HG03097 (cell line): ENCODE results near the gene SLC13A3.

Experiments
- ATAC-seq: cut with Tn5 transposase; IDR thresholded peaks from one replicate; pipeline ENCODE4 v1.9.1; 2021; ENCODE audit not compliant: unreplicated experiment, low FRiP score

Gene SLC13A3

GRCh38 chr20:46637427-46638133 lies 13.7 kb downstream of the SLC13A3 start:
- no peak for ATAC-seq

- no peak for ATAC-seq
Measured at GRCh38 chr20:46637020-46637419, 14.2 kb downstream of the SLC13A3 start.

GRCh38 chr20:46636514-46636913 lies 14.7 kb downstream of the SLC13A3 start:
- ATAC-seq: no peak

GRCh38 chr20:46635514-46636136 lies 15.6 kb downstream of the SLC13A3 start:
- no peak for ATAC-seq

GRCh38 chr20:46634528-46634927 lies 16.7 kb downstream of the SLC13A3 start:
- ATAC-seq: no peak

GRCh38 chr20:46631874-46632446 lies 19.3 kb downstream of the SLC13A3 start:
- no peak for ATAC-seq

GRCh38 chr20:46631212-46631869 lies 19.9 kb downstream of the SLC13A3 start:
- no peak for ATAC-seq

GRCh38 chr20:46630306-46630705 lies 21.0 kb downstream of the SLC13A3 start:
- ATAC-seq: no peak

GRCh38 chr20:46629341-46629740 lies 21.9 kb downstream of the SLC13A3 start:
- no peak for ATAC-seq

- ATAC-seq: no peak
Measured at GRCh38 chr20:46627234-46627633, 24.0 kb downstream of the SLC13A3 start.

- ATAC-seq: no peak
Measured at GRCh38 chr20:46626758-46627157, 24.5 kb downstream of the SLC13A3 start.

GRCh38 chr20:46625875-46626373 lies 25.3 kb downstream of the SLC13A3 start:
- ATAC-seq: no peak

GRCh38 chr20:46624946-46625345 lies 26.3 kb downstream of the SLC13A3 start:
- no peak for ATAC-seq

GRCh38 chr20:46622165-46622564 lies 29.1 kb downstream of the SLC13A3 start:
- ATAC-seq: no peak

- no peak for ATAC-seq
Measured at GRCh38 chr20:46621492-46621891, 29.8 kb downstream of the SLC13A3 start.

GRCh38 chr20:46619445-46619844 lies 31.8 kb downstream of the SLC13A3 start:
- no peak for ATAC-seq

- no peak for ATAC-seq
Measured at GRCh38 chr20:46618316-46619100, 32.8 kb downstream of the SLC13A3 start.

- no peak for ATAC-seq
Measured at GRCh38 chr20:46614503-46614902, 36.8 kb downstream of the SLC13A3 start.

GRCh38 chr20:46610145-46610544 lies 41.1 kb downstream of the SLC13A3 start:
- ATAC-seq: no peak

GRCh38 chr20:46609043-46609442 lies 42.2 kb downstream of the SLC13A3 start:
- no peak for ATAC-seq
